ENCODE measurements around the gene DSCAM.

GRCh38 chr21:40404396-40404800 is 442.6 kb downstream of the DSCAM start:
- TF ChIP-seq EZH2 (IDR thresholded peaks at IDR 0.05; ENCODE audit: insufficient read depth, poor library complexity, severe bottlenecking) (no peak), EZH2phosphoT487 (IDR thresholded peaks at IDR 0.05; ENCODE audit: insufficient read depth, low read depth) (no peak)
